NCI-H69 (cell line): ENCODE results near the gene TMEM198.
A peak's percentile ranks its signal among the peaks of the same experiment; 100 is the strongest.

Experiments used
- DNase-seq: peaks from one replicate; lab custom pipeline; 2025; lab: John Stamatoyannopoulos, UW

TMEM198 gene

GRCh38 chr2:219525533-219526232, 18.1 kb upstream of the TMEM198 start:
- DNase-seq = no peak

- no peak for DNase-seq
Observed at GRCh38 chr2:219526320-219527075, 17.3 kb upstream of the TMEM198 start.

GRCh38 chr2:219527076-219527394, 16.8 kb upstream of the TMEM198 start:
- peak; percentile 20 for DNase-seq

- no peak for DNase-seq
Observed at GRCh38 chr2:219527472-219527871, 16.4 kb upstream of the TMEM198 start.

GRCh38 chr2:219530048-219530963, 13.5 kb upstream of the TMEM198 start:
- DNase-seq = peak; percentile 83

- DNase-seq = peak; percentile 25
Observed at GRCh38 chr2:219531639-219532377, 12.0 kb upstream of the TMEM198 start.

- DNase-seq = no peak
Observed at GRCh38 chr2:219532378-219532649, 11.5 kb upstream of the TMEM198 start.

GRCh38 chr2:219533930-219534661, 9.7 kb upstream of the TMEM198 start:
- DNase-seq = peak; percentile 16

- no peak for DNase-seq
Observed at GRCh38 chr2:219536425-219536824, 7.4 kb upstream of the TMEM198 start.

GRCh38 chr2:219536967-219537366, 6.9 kb upstream of the TMEM198 start:
- no peak for DNase-seq

GRCh38 chr2:219537657-219538488, 6.0 kb upstream of the TMEM198 start:
- no peak for DNase-seq

GRCh38 chr2:219538504-219538951, 5.3 kb upstream of the TMEM198 start:
- DNase-seq = no peak

- no peak for DNase-seq
Observed at GRCh38 chr2:219538956-219539788, 4.7 kb upstream of the TMEM198 start.

GRCh38 chr2:219539926-219540678, 3.7 kb upstream of the TMEM198 start:
- DNase-seq = no peak

GRCh38 chr2:219540784-219541504, 2.9 kb upstream of the TMEM198 start:
- no peak for DNase-seq

- peak; percentile 83 for DNase-seq
Observed at GRCh38 chr2:219541611-219542180, 2.1 kb upstream of the TMEM198 start.

GRCh38 chr2:219542931-219543595, 765 bp upstream of the TMEM198 start:
- peak; percentile 46 for DNase-seq
